ENCODE results near the gene NEURL1B.

DNA sequence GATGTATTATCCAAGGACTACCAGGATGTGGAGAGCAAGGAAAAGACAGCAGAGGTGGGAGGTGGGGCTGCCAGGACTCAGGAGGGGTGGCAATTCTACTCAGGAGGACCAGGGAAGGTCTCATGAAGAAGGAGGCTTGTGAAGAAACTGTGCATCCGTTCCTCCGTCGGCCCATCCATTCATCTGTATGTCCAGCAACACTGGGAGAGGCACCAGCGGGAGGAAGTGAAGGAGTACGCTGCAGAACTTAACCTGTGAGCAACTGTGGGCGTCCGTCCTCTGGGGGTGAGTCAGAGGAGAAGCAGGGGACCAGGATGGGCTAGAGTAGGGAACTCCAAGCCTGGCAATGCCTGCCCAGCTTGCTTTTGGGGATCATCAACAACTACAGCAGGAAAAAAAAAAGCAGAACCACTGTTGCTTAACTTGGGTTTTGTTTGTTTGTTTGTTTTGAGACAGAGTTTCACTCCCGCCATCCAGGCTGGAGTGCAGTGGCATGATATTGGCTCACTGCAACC is 47.3 kb upstream of the NEURL1B start:
- TF ChIP-seq, protein P1, sequence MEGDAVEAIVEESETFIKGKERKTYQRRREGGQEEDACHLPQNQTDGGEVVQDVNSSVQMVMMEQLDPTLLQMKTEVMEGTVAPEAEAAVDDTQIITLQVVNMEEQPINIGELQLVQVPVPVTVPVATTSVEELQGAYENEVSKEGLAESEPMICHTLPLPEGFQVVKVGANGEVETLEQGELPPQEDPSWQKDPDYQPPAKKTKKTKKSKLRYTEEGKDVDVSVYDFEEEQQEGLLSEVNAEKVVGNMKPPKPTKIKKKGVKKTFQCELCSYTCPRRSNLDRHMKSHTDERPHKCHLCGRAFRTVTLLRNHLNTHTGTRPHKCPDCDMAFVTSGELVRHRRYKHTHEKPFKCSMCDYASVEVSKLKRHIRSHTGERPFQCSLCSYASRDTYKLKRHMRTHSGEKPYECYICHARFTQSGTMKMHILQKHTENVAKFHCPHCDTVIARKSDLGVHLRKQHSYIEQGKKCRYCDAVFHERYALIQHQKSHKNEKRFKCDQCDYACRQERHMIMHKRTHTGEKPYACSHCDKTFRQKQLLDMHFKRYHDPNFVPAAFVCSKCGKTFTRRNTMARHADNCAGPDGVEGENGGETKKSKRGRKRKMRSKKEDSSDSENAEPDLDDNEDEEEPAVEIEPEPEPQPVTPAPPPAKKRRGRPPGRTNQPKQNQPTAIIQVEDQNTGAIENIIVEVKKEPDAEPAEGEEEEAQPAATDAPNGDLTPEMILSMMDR (tag by site-specific recombination; IDR thresholded peaks at IDR 0.05), result no peak
- TF ChIP-seq, protein P2, sequence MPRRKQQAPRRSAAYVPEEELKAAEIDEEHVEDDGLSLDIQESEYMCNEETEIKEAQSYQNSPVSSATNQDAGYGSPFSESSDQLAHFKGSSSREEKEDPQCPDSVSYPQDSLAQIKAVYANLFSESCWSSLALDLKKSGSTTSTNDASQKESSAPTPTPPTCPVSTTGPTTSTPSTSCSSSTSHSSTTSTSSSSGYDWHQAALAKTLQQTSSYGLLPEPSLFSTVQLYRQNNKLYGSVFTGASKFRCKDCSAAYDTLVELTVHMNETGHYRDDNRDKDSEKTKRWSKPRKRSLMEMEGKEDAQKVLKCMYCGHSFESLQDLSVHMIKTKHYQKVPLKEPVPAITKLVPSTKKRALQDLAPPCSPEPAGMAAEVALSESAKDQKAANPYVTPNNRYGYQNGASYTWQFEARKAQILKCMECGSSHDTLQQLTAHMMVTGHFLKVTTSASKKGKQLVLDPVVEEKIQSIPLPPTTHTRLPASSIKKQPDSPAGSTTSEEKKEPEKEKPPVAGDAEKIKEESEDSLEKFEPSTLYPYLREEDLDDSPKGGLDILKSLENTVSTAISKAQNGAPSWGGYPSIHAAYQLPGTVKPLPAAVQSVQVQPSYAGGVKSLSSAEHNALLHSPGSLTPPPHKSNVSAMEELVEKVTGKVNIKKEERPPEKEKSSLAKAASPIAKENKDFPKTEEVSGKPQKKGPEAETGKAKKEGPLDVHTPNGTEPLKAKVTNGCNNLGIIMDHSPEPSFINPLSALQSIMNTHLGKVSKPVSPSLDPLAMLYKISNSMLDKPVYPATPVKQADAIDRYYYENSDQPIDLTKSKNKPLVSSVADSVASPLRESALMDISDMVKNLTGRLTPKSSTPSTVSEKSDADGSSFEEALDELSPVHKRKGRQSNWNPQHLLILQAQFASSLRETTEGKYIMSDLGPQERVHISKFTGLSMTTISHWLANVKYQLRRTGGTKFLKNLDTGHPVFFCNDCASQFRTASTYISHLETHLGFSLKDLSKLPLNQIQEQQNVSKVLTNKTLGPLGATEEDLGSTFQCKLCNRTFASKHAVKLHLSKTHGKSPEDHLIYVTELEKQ (tag by site-specific recombination; IDR thresholded peaks at IDR 0.05; ENCODE audit: borderline replicate concordance), result no peak
- TF ChIP-seq ZNF132 (tag by site-specific recombination; IDR thresholded peaks at IDR 0.05; ENCODE audit: borderline replicate concordance) (no peak), ZNF274 (IDR thresholded peaks at IDR 0.05; ENCODE audit: low read length) (no peak), ZNF274 (tag by site-specific recombination; IDR thresholded peaks at IDR 0.05; ENCODE audit: borderline replicate concordance) (no peak), ZNF121 (tag by site-specific recombination; IDR thresholded peaks at IDR 0.05) (no peak), ZNF76 (tag by site-specific recombination; IDR thresholded peaks at IDR 0.05; ENCODE audit: borderline replicate concordance, low read depth) (no peak), MEIS1 (CRISPR knock-in tag; IDR thresholded peaks at IDR 0.05; ENCODE audit: borderline replicate concordance) (no peak), TCF7L2 (IDR thresholded peaks at IDR 0.05; ENCODE audit: borderline replicate concordance, low read depth, low read length) (no peak), ZSCAN30 (tag by site-specific recombination; IDR thresholded peaks at IDR 0.05) (no peak), IKZF3 (tag by site-specific recombination; IDR thresholded peaks at IDR 0.05) (no peak), ZFP41 (tag by site-specific recombination; IDR thresholded peaks at IDR 0.05; ENCODE audit: borderline replicate concordance) (no peak)
- TF ChIP-seq, protein P3, sequence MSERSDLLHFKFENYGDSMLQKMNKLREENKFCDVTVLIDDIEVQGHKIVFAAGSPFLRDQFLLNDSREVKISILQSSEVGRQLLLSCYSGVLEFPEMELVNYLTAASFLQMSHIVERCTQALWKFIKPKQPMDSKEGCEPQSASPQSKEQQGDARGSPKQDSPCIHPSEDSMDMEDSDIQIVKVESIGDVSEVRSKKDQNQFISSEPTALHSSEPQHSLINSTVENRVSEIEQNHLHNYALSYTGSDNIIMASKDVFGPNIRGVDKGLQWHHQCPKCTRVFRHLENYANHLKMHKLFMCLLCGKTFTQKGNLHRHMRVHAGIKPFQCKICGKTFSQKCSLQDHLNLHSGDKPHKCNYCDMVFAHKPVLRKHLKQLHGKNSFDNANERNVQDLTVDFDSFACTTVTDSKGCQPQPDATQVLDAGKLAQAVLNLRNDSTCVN (tag by site-specific recombination; optimal IDR thresholded peaks at IDR 0.05), result no peak
- TF ChIP-seq, protein P4, sequence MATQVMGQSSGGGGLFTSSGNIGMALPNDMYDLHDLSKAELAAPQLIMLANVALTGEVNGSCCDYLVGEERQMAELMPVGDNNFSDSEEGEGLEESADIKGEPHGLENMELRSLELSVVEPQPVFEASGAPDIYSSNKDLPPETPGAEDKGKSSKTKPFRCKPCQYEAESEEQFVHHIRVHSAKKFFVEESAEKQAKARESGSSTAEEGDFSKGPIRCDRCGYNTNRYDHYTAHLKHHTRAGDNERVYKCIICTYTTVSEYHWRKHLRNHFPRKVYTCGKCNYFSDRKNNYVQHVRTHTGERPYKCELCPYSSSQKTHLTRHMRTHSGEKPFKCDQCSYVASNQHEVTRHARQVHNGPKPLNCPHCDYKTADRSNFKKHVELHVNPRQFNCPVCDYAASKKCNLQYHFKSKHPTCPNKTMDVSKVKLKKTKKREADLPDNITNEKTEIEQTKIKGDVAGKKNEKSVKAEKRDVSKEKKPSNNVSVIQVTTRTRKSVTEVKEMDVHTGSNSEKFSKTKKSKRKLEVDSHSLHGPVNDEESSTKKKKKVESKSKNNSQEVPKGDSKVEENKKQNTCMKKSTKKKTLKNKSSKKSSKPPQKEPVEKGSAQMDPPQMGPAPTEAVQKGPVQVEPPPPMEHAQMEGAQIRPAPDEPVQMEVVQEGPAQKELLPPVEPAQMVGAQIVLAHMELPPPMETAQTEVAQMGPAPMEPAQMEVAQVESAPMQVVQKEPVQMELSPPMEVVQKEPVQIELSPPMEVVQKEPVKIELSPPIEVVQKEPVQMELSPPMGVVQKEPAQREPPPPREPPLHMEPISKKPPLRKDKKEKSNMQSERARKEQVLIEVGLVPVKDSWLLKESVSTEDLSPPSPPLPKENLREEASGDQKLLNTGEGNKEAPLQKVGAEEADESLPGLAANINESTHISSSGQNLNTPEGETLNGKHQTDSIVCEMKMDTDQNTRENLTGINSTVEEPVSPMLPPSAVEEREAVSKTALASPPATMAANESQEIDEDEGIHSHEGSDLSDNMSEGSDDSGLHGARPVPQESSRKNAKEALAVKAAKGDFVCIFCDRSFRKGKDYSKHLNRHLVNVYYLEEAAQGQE (tag by site-specific recombination; IDR thresholded peaks at IDR 0.05), result no peak
